ENCODE measurements around the gene EXOC6B. TPM values are rescaled to one million over a fixed set of nuclear protein-coding genes. Genes with fewer than 3 reads are reported as not detected.

Gene EXOC6B
- total RNA-seq, 1 donor from 2014 or later: 45.3 TPM

GRCh38 chr2:72788756-72789155, 37.1 kb downstream of the EXOC6B start:
- DNase-seq: no peak

GRCh38 chr2:72785517-72785916, 40.3 kb downstream of the EXOC6B start:
- no peak for DNase-seq

GRCh38 chr2:72782520-72782919, 43.3 kb downstream of the EXOC6B start:
- no peak for DNase-seq

- no peak for DNase-seq
Observed at GRCh38 chr2:72781480-72781879, 44.4 kb downstream of the EXOC6B start.

GRCh38 chr2:72780477-72780876, 45.4 kb downstream of the EXOC6B start:
- no peak for DNase-seq

GRCh38 chr2:72779495-72779894, 46.3 kb downstream of the EXOC6B start:
- DNase-seq: no peak

GRCh38 chr2:72778410-72778809, 47.4 kb downstream of the EXOC6B start:
- DNase-seq: no peak

GRCh38 chr2:72770879-72771461, 54.9 kb downstream of the EXOC6B start:
- peak; percentile 55 for DNase-seq

- DNase-seq: no peak
Observed at GRCh38 chr2:72765997-72766609, 59.7 kb downstream of the EXOC6B start.

GRCh38 chr2:72762276-72762675, 63.6 kb downstream of the EXOC6B start:
- no peak for DNase-seq

- no peak for DNase-seq
Observed at GRCh38 chr2:72759755-72760154, 66.1 kb downstream of the EXOC6B start.

GRCh38 chr2:72757177-72757775, 68.6 kb downstream of the EXOC6B start:
- DNase-seq: no peak

GRCh38 chr2:72755647-72756423, 70.0 kb downstream of the EXOC6B start:
- peak; percentile 17 for DNase-seq

- DNase-seq: no peak
Observed at GRCh38 chr2:72754628-72755320, 71.1 kb downstream of the EXOC6B start.

GRCh38 chr2:72750977-72751639, 74.7 kb downstream of the EXOC6B start:
- no peak for DNase-seq

GRCh38 chr2:72750466-72750865, 75.4 kb downstream of the EXOC6B start:
- no peak for DNase-seq

- DNase-seq: no peak
Observed at GRCh38 chr2:72747344-72747743, 78.5 kb downstream of the EXOC6B start.

- DNase-seq: peak; percentile 37
Observed at GRCh38 chr2:72745679-72746368, 80.0 kb downstream of the EXOC6B start.

- DNase-seq: no peak
Observed at GRCh38 chr2:72744049-72744448, 81.8 kb downstream of the EXOC6B start.

GRCh38 chr2:72743481-72743880, 82.4 kb downstream of the EXOC6B start:
- no peak for DNase-seq

GRCh38 chr2:72738096-72738495, 87.7 kb downstream of the EXOC6B start:
- no peak for DNase-seq

Measured in skin of body (tissue), 2 donors.